Measurements from ENCODE around the gene GLYR1.

GLYR1 gene

GRCh38 chr16:4879049-4879448, 32.0 kb upstream of the GLYR1 start:
- H3K9me3 ChIP-seq (ENCODE audit: control insufficient read depth in 1 of 2, low read length in 2 of 2), result no peaks in the 10 kb centered on the region
- H3K9ac ChIP-seq (ENCODE audit: low read depth in 1 of 2, low read length in 2 of 2), result no peak overlapping the region
- no peak overlapping the region for H3K27ac ChIP-seq (ENCODE audit: low read depth, low read length)
- no peaks in the 10 kb centered on the region for H3K27me3 ChIP-seq (ENCODE audit: control insufficient read depth in 1 of 2, insufficient read depth in 2 of 2, low read length in 2 of 2)
- no peaks in the 10 kb centered on the region for H3K4me1 ChIP-seq (ENCODE audit: control insufficient read depth in 1 of 2, insufficient read depth in 2 of 2, low read length in 2 of 2)
- peaks cover 73 to 93% of the 10 kb centered on the region in 2 donors for H3K36me3 ChIP-seq (ENCODE audit: control insufficient read depth in 1 of 2, insufficient read depth in 2 of 2, low read length in 2 of 2)
- no peak overlapping the region for H3K4me3 ChIP-seq (ENCODE audit: low read depth in 1 of 2, low read length in 2 of 2)

GRCh38 chr16:4877380-4877685, 30.2 kb upstream of the GLYR1 start:
- no peak overlapping the region for H3K4me3 ChIP-seq (ENCODE audit: low read depth in 1 of 2, low read length in 2 of 2)
- no peaks in the 10 kb centered on the region for H3K9me3 ChIP-seq (ENCODE audit: control insufficient read depth in 1 of 2, low read length in 2 of 2)
- H3K9ac ChIP-seq (ENCODE audit: low read depth in 1 of 2, low read length in 2 of 2), result no peak overlapping the region
- no peaks in the 10 kb centered on the region for H3K4me1 ChIP-seq (ENCODE audit: control insufficient read depth in 1 of 2, insufficient read depth in 2 of 2, low read length in 2 of 2)
- peaks cover 72 to 93% of the 10 kb centered on the region in 2 donors for H3K36me3 ChIP-seq (ENCODE audit: control insufficient read depth in 1 of 2, insufficient read depth in 2 of 2, low read length in 2 of 2)
- H3K27me3 ChIP-seq (ENCODE audit: control insufficient read depth in 1 of 2, insufficient read depth in 2 of 2, low read length in 2 of 2), result no peaks in the 10 kb centered on the region
- no peak overlapping the region for H3K27ac ChIP-seq (ENCODE audit: low read depth, low read length)

GRCh38 chr16:4876646-4877379, 29.7 kb upstream of the GLYR1 start:
- Histone ChIP-seq H3K27ac (ENCODE audit: low read depth, low read length) (no peak overlapping the region), H3K4me1 (ENCODE audit: control insufficient read depth in 1 of 2, insufficient read depth in 2 of 2, low read length in 2 of 2) (no peaks in the 10 kb centered on the region), H3K4me3 (ENCODE audit: low read depth in 1 of 2, low read length in 2 of 2) (no peak overlapping the region), H3K9me3 (ENCODE audit: control insufficient read depth in 1 of 2, low read length in 2 of 2) (no peaks in the 10 kb centered on the region), H3K9ac (ENCODE audit: low read depth in 1 of 2, low read length in 2 of 2) (no peak overlapping the region), H3K27me3 (ENCODE audit: control insufficient read depth in 1 of 2, insufficient read depth in 2 of 2, low read length in 2 of 2) (no peaks in the 10 kb centered on the region), H3K36me3 (ENCODE audit: control insufficient read depth in 1 of 2, insufficient read depth in 2 of 2, low read length in 2 of 2) (peaks cover 75 to 94% of the 10 kb centered on the region in 2 donors)

GRCh38 chr16:4874666-4875065, 27.6 kb upstream of the GLYR1 start:
- Histone ChIP-seq H3K9ac (ENCODE audit: low read depth in 1 of 2, low read length in 2 of 2) (no peak overlapping the region), H3K27ac (ENCODE audit: low read depth, low read length) (no peak overlapping the region), H3K4me1 (ENCODE audit: control insufficient read depth in 1 of 2, insufficient read depth in 2 of 2, low read length in 2 of 2) (peaks cover 3 to 13% of the 10 kb centered on the region in 2 donors), H3K36me3 (ENCODE audit: control insufficient read depth in 1 of 2, insufficient read depth in 2 of 2, low read length in 2 of 2) (peaks cover 71 to 90% of the 10 kb centered on the region in 2 donors), H3K9me3 (ENCODE audit: control insufficient read depth in 1 of 2, low read length in 2 of 2) (no peaks in the 10 kb centered on the region), H3K4me3 (ENCODE audit: low read depth in 1 of 2, low read length in 2 of 2) (no peak overlapping the region), H3K27me3 (ENCODE audit: control insufficient read depth in 1 of 2, insufficient read depth in 2 of 2, low read length in 2 of 2) (no peaks in the 10 kb centered on the region)

GRCh38 chr16:4873091-4873490, 26.0 kb upstream of the GLYR1 start:
- H3K4me1 ChIP-seq (ENCODE audit: control insufficient read depth in 1 of 2, insufficient read depth in 2 of 2, low read length in 2 of 2), result peaks cover 18 to 28% of the 10 kb centered on the region in 2 donors
- no peaks in the 10 kb centered on the region for H3K9me3 ChIP-seq (ENCODE audit: control insufficient read depth in 1 of 2, low read length in 2 of 2)
- H3K27me3 ChIP-seq (ENCODE audit: control insufficient read depth in 1 of 2, insufficient read depth in 2 of 2, low read length in 2 of 2), result no peaks in the 10 kb centered on the region
- no peak overlapping the region for H3K4me3 ChIP-seq (ENCODE audit: low read depth in 1 of 2, low read length in 2 of 2)
- no peak overlapping the region for H3K9ac ChIP-seq (ENCODE audit: low read depth in 1 of 2, low read length in 2 of 2)
- no peak overlapping the region for H3K27ac ChIP-seq (ENCODE audit: low read depth, low read length)
- H3K36me3 ChIP-seq (ENCODE audit: control insufficient read depth in 1 of 2, insufficient read depth in 2 of 2, low read length in 2 of 2), result peaks cover 70 to 86% of the 10 kb centered on the region in 2 donors

GRCh38 chr16:4871071-4871470, 24.0 kb upstream of the GLYR1 start:
- H3K4me1 ChIP-seq (ENCODE audit: control insufficient read depth in 1 of 2, insufficient read depth in 2 of 2, low read length in 2 of 2), result peaks cover 25 to 41% of the 10 kb centered on the region in 2 donors
- no peaks in the 10 kb centered on the region for H3K9me3 ChIP-seq (ENCODE audit: control insufficient read depth in 1 of 2, low read length in 2 of 2)
- no peak overlapping the region for H3K4me3 ChIP-seq (ENCODE audit: low read depth in 1 of 2, low read length in 2 of 2)
- no peak overlapping the region for H3K27ac ChIP-seq (ENCODE audit: low read depth, low read length)
- H3K9ac ChIP-seq (ENCODE audit: low read depth in 1 of 2, low read length in 2 of 2), result no peak overlapping the region
- peaks cover 54 to 66% of the 10 kb centered on the region in 2 donors for H3K36me3 ChIP-seq (ENCODE audit: control insufficient read depth in 1 of 2, insufficient read depth in 2 of 2, low read length in 2 of 2)
- no peaks in the 10 kb centered on the region for H3K27me3 ChIP-seq (ENCODE audit: control insufficient read depth in 1 of 2, insufficient read depth in 2 of 2, low read length in 2 of 2)

GRCh38 chr16:4870138-4870671, 23.1 kb upstream of the GLYR1 start:
- Histone ChIP-seq H3K9me3 (ENCODE audit: control insufficient read depth in 1 of 2, low read length in 2 of 2) (no peaks in the 10 kb centered on the region), H3K4me1 (ENCODE audit: control insufficient read depth in 1 of 2, insufficient read depth in 2 of 2, low read length in 2 of 2) (peaks cover 25 to 41% of the 10 kb centered on the region in 2 donors), H3K27ac (ENCODE audit: low read depth, low read length) (no peak overlapping the region), H3K27me3 (ENCODE audit: control insufficient read depth in 1 of 2, insufficient read depth in 2 of 2, low read length in 2 of 2) (no peaks in the 10 kb centered on the region), H3K9ac (ENCODE audit: low read depth in 1 of 2, low read length in 2 of 2) (no peak overlapping the region), H3K4me3 (ENCODE audit: low read depth in 1 of 2, low read length in 2 of 2) (no peak overlapping the region), H3K36me3 (ENCODE audit: control insufficient read depth in 1 of 2, insufficient read depth in 2 of 2, low read length in 2 of 2) (peaks cover 49 to 61% of the 10 kb centered on the region in 2 donors)

- Histone ChIP-seq H3K4me3 (ENCODE audit: low read depth in 1 of 2, low read length in 2 of 2) (no peak overlapping the region), H3K9ac (ENCODE audit: low read depth in 1 of 2, low read length in 2 of 2) (no peak overlapping the region), H3K27ac (ENCODE audit: low read depth, low read length) (no peak overlapping the region), H3K4me1 (ENCODE audit: control insufficient read depth in 1 of 2, insufficient read depth in 2 of 2, low read length in 2 of 2) (peaks cover 25 to 41% of the 10 kb centered on the region in 2 donors), H3K27me3 (ENCODE audit: control insufficient read depth in 1 of 2, insufficient read depth in 2 of 2, low read length in 2 of 2) (no peaks in the 10 kb centered on the region), H3K9me3 (ENCODE audit: control insufficient read depth in 1 of 2, low read length in 2 of 2) (no peaks in the 10 kb centered on the region), H3K36me3 (ENCODE audit: control insufficient read depth in 1 of 2, insufficient read depth in 2 of 2, low read length in 2 of 2) (peaks cover 40 to 52% of the 10 kb centered on the region in 2 donors)
Observed at GRCh38 chr16:4869147-4869805, 22.2 kb upstream of the GLYR1 start.

- H3K9me3 ChIP-seq (ENCODE audit: control insufficient read depth in 1 of 2, low read length in 2 of 2), result no peaks in the 10 kb centered on the region
- H3K27ac ChIP-seq (ENCODE audit: low read depth, low read length), result no peak overlapping the region
- H3K36me3 ChIP-seq (ENCODE audit: control insufficient read depth in 1 of 2, insufficient read depth in 2 of 2, low read length in 2 of 2), result peaks cover 32 to 47% of the 10 kb centered on the region in 2 donors
- peak overlapping the region in 1 of 2 donors; percentile 33 for H3K9ac ChIP-seq (ENCODE audit: low read depth in 1 of 2, low read length in 2 of 2)
- H3K4me1 ChIP-seq (ENCODE audit: control insufficient read depth in 1 of 2, insufficient read depth in 2 of 2, low read length in 2 of 2), result peaks cover 25 to 41% of the 10 kb centered on the region in 2 donors
- no peaks in the 10 kb centered on the region for H3K27me3 ChIP-seq (ENCODE audit: control insufficient read depth in 1 of 2, insufficient read depth in 2 of 2, low read length in 2 of 2)
- peak overlapping the region in 1 of 2 donors; percentile 43 for H3K4me3 ChIP-seq (ENCODE audit: low read depth in 1 of 2, low read length in 2 of 2)
Observed at GRCh38 chr16:4868535-4868934, 21.4 kb upstream of the GLYR1 start.

- Histone ChIP-seq H3K4me3 (ENCODE audit: low read depth in 1 of 2, low read length in 2 of 2) (peak overlapping the region in 1 of 2 donors; percentile 12), H3K27me3 (ENCODE audit: control insufficient read depth in 1 of 2, insufficient read depth in 2 of 2, low read length in 2 of 2) (no peaks in the 10 kb centered on the region), H3K4me1 (ENCODE audit: control insufficient read depth in 1 of 2, insufficient read depth in 2 of 2, low read length in 2 of 2) (peaks cover 25 to 41% of the 10 kb centered on the region in 2 donors), H3K27ac (ENCODE audit: low read depth, low read length) (no peak overlapping the region), H3K9ac (ENCODE audit: low read depth in 1 of 2, low read length in 2 of 2) (peak overlapping the region in 1 of 2 donors; percentile 34), H3K36me3 (ENCODE audit: control insufficient read depth in 1 of 2, insufficient read depth in 2 of 2, low read length in 2 of 2) (peaks cover 27 to 47% of the 10 kb centered on the region in 2 donors), H3K9me3 (ENCODE audit: control insufficient read depth in 1 of 2, low read length in 2 of 2) (no peaks in the 10 kb centered on the region)
Observed at GRCh38 chr16:4868026-4868425, 20.9 kb upstream of the GLYR1 start.

Data from duodenal mucosa (tissue), 2 donors.